Activated naive CD4-positive, alpha-beta T cell treated with anti-CD3 and anti-CD28 coated beads, Interleukin-2, amount 10 ng/mL, durations not matched to agents 7 days and 5 days (primary cell): ENCODE measurements around the gene HNRNPA1.
"Not testable (repeated sequence)": the region's sequence is repeated elsewhere in the genome, so short reads cannot be mapped to it uniquely, and the experiment has no call there.

Source experiments
- CTCF ChIA-PET: fragments of 350-600 bp; sonication (Branson Sonifier 250); formaldehyde crosslinking; loops from one replicate; lab custom pipeline; 2021; ENCODE audit warnings: antibody characterized with exemption; lab: Charles Lee
- DNase-seq: peaks from one replicate; pipeline ENCODE4 v3.0.0-alpha.2; 2020
- H3K27ac Mint-ChIP-seq: one replicate; pipeline ENCODE4 v1.8.0; 2021; ENCODE audit warnings: mild to moderate bottlenecking, moderate library complexity, mixed read lengths
- H3K27me3 Mint-ChIP-seq: one replicate; pipeline ENCODE4 v1.8.0; 2021; ENCODE audit warnings: mild to moderate bottlenecking, mixed read lengths
- H3K36me3 Mint-ChIP-seq: one replicate; pipeline ENCODE4 v1.8.0; 2021; ENCODE audit warnings: mixed read lengths
- H3K4me1 Mint-ChIP-seq: one replicate; pipeline ENCODE4 v1.8.0; 2021; ENCODE audit warnings: mixed read lengths
- H3K4me3 Mint-ChIP-seq: one replicate; pipeline ENCODE4 v1.8.0; 2021; ENCODE audit warnings: mild to moderate bottlenecking, moderate library complexity, mixed read lengths
- H3K9me3 Mint-ChIP-seq: one replicate; pipeline ENCODE4 v1.8.0; 2021; ENCODE audit warnings: mixed read lengths

Gene HNRNPA1

DNA sequence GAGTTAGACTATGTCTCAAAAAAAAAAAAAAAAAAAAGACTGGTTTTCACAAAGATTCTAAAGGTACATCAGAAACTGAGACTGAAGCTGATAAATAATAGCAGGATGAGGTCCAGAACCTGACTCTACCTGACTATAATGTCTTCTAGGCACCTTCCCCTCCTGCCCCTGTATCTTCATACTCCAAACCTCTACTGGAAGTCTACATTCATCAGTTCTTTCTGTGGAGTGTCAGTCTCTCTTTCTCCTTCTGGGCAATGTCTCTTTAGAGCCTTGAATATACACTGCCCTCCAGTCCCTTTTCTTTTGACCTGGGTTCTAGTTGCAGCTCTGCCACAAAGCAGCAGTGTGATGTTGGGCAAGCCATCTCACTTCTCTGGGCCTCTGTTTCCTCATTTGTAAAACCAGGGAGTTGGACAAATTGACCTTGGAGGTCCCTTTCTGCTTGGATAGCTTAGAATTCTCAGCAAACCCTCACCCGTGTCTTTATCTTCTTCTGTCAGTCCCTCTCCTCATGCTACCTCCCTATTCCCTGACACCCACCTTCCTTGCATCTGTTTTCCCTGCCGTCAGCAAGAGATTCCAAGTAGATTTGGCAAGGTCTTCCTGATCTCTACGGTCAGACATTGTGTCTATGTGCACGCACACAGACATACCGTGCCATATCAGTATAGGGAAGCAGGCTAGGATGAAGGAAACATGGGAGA, 16.0 kb downstream of the HNRNPA1 start:
- Mint-ChIP-seq H3K4me1 (peaks cover 11% of the 10 kb centered on the region), H3K4me3 (no peak overlapping the region), H3K27me3 (peaks cover 72% of the 10 kb centered on the region), H3K36me3 (no peaks in the 10 kb centered on the region), H3K27ac (no peak overlapping the region), H3K9me3 (no peaks in the 10 kb centered on the region)
- DNase-seq = no peak
- CTCF ChIA-PET = interaction anchor here (1.2 to 8.1 kb wide), 6 partner anchors 11 to 84 kb away, joined by 3 to 125 read pairs (median 34); partner anchors contain the start of gene COPZ1

DNA sequence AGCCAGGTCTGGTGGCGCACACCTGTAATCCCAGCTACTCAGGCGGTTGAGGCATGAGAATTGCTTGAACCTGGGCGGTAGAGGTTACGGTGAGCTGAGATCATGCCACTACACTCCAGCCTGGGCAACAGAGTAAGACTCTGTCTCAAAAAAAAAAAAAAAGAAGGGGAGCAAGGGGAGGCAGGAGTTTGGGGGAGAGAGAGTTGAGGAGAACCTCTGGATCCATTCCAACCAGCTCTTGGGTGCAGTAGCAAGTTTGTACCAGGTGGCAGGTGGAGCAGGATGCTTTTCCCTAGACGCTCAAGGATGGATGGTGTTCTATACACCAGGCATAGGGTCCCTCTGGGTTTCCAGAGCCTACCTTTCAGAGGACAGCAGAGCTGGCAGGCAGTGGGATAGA, 18.4 kb downstream of the HNRNPA1 start:
- no peak for DNase-seq
- Mint-ChIP-seq H3K27ac (no peak overlapping the region), H3K36me3 (no peaks in the 10 kb centered on the region), H3K9me3 (no peaks in the 10 kb centered on the region), H3K4me3 (no peak overlapping the region), H3K27me3 (peaks cover 93% of the 10 kb centered on the region), H3K4me1 (peaks cover 15% of the 10 kb centered on the region)
- CTCF ChIA-PET = interaction anchor here (0.8 to 2.1 kb wide), 7 partner anchors 8 to 84 kb away, joined by 3 to 10 read pairs (median 5); partner anchors contain the start of gene COPZ1

DNA sequence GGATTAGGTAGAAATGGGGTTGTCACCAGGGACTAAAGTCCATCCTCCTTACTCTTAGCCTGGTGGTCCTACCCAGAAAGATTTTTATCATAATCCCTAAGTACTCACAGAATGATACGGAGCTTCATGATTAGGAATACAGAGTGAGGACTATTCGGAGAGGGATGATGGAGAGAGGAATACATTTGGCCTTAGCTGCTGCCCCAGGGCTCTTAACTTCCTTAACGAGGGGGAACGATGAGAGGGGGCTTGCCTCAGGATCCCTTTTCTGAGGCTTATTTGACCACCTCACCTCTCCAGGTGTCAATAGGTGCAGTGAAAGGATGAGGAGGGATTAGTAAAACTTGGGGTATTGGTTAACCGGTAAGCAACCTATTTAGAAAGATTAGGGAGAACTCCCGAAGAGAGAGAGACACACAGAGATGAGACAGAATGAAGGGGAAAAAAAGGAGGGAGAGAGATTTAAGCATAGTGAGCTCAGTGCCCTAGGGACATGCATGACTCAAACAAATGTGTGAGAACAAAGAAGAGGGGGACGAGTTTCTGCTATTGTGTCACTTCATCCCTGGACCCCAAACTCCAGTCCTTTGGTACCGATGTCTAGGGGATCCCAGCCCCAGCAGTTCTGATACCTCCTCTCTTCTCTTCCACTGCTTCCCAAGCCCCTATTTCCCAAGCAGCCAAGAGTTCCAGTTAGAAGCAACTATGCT, 19.1 kb downstream of the HNRNPA1 start:
- H3K4me1 Mint-ChIP-seq = peaks cover 22% of the 10 kb centered on the region
- H3K27me3 Mint-ChIP-seq = peaks cover 95% of the 10 kb centered on the region
- H3K4me3 Mint-ChIP-seq = no peak overlapping the region
- no peaks in the 10 kb centered on the region for H3K9me3 Mint-ChIP-seq
- H3K27ac Mint-ChIP-seq = no peak overlapping the region
- DNase-seq = no peak
- CTCF ChIA-PET = interaction anchor here (0.8 to 2.1 kb wide), 7 partner anchors 13 to 85 kb away, joined by 3 to 10 read pairs (median 3); partner anchors contain the start of gene COPZ1
- no peaks in the 10 kb centered on the region for H3K36me3 Mint-ChIP-seq

DNA sequence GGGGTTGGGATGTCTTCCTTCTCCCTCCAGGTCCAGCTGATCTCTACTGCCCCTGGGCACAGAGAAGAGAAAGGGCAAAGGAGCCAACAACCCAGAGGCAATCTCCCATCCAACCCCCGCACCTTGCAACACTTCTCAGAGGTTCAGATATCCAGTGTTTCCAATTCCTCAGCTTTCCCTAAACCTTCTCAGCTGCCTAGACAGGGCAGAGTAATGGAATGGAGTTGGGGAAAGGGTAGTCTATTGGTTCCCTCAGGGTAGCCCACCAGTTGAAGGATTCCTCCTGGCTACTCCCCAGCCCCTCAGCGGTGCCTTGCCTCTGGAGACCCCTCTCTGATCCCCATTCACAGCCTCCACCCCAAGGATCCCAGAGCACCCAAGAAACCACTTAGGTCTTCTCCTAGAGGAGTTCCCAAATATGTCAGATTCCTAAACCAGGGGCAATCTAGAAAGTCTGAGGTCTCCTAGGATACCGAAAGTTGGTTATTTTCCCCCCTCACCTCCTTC, 19.8 kb downstream of the HNRNPA1 start:
- Mint-ChIP-seq H3K27ac (no peak overlapping the region), H3K27me3 (peaks cover 95% of the 10 kb centered on the region)

DNA sequence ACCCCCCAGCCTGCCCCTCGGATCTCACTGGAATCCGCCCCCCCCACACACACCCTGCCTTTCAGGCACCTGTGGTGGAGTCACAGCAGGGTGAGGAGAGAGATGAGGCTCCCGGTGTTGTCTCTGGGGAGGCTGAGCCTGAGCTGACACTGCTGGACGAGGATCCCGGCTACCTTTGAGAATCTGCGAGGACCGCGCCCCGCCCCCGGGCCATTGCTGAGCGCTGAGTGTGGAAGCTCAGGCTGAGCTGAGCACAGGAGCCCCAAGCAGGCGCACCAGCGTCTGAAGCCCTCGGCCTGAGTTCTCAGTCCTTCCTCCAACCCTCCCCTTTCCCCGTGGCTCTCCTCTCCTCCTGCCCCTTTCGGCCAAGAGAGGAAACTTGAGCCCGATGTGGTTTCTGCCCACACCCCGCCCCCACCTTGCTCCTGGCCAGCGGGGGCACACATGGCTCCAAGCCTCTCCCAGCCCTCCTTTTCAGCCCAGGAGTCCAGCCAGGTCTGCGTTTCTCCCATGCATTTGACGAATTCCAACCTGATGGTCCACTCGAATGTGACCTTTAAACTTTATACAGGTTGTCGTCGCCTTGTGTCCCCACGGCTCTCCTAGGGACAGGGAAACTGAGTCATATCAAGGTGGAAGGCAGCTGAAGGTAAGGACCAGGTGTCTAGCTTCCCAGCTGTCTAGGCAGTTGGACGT, 20.4 kb downstream of the HNRNPA1 start, which contains the start of gene NFE2:
Gene NFE2, minus strand, starts transcription at position 284 of the 696 bp plus-strand sequence. CDS start 5,767 bp downstream, outside the sequence.
- Mint-ChIP-seq H3K4me1 (peaks cover 24% of the 10 kb centered on the region), H3K27me3 (peaks cover 91% of the 10 kb centered on the region), H3K9me3 (no peaks in the 10 kb centered on the region), H3K4me3 (no peak within 1 kb of the TSS), H3K27ac (no peak within 1 kb of the TSS), H3K36me3 (no peaks in the 10 kb centered on the region)
- CTCF ChIA-PET = interaction anchor here (0.6 to 2.2 kb wide), 5 partner anchors 8 to 77 kb away, joined by 3 to 13 read pairs (median 4); no protein-coding TSS in a partner anchor
- peak; percentile 52 for DNase-seq

More for the DNA sequence above, 19.8 kb downstream of the HNRNPA1 start:
- no peak for DNase-seq
- Mint-ChIP-seq H3K4me3 (no peak overlapping the region), H3K36me3 (no peaks in the 10 kb centered on the region), H3K9me3 (no peaks in the 10 kb centered on the region), H3K4me1 (peaks cover 24% of the 10 kb centered on the region)
- CTCF ChIA-PET = interaction anchor here (0.6 to 2.2 kb wide), 8 partner anchors 8 to 80 kb away, joined by 3 to 13 read pairs (median 4); partner anchors contain the start of gene COPZ1

DNA sequence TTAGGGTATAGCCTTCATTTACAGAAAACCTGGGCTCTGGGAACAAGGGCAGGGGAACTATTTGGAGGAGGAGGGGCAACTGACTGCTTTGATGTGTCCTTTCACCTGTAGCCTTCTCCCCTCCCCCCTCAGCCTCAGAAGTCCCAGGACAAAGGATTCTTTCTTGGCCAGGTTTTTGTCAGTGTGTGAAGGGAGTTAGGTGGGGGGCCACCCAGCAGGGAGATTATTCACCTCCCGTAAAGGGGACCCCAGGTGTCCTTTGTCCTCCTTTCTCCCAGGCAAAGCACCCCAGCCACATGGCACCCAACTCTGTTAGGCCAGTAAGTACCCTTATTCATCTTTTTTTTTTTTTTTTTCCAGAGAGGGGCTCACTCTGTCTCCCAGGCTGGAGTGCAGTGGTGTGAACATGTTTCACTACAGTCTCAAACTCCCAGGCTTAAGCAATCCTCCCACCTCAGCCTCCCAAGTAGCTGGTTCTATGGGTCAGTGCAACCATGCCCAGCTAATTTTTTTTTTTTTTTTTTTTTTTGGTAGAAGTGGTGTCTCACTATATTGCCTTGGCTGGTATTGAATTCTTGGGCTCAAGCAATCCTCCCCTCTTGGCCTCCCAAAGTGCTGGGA, 21.0 kb downstream of the HNRNPA1 start:
- DNase-seq = no peak
- peaks cover 24% of the 10 kb centered on the region for H3K4me1 Mint-ChIP-seq
- no peaks in the 10 kb centered on the region for H3K9me3 Mint-ChIP-seq
- CTCF ChIA-PET = interaction anchor here (0.6 to 2.2 kb wide), 5 partner anchors 9 to 76 kb away, joined by 3 to 13 read pairs (median 4); partner anchors contain the start of gene COPZ1
- H3K27ac Mint-ChIP-seq = no peak overlapping the region
- H3K4me3 Mint-ChIP-seq = no peak overlapping the region
- no peaks in the 10 kb centered on the region for H3K36me3 Mint-ChIP-seq
- peaks cover 91% of the 10 kb centered on the region for H3K27me3 Mint-ChIP-seq

DNA sequence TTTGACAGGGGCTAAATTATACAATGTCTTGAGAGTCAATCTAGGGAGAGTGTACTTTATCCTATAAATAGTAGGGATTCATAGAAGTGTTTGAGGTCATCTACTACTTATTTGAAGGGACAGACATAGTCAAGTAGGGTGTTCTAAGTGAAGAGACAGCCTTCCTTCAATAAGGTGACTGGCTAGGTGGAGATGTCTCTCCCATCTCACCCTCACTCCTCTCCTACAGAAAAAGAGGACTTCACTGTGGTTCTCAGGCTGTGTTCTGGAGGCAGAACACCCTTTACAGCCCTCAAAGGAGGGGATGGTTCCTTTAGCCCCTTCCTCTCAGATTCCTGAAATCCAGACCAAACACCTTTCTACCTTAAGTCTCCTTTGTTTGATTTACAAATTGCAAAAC, 23.1 kb downstream of the HNRNPA1 start:
- no peak overlapping the region for H3K4me3 Mint-ChIP-seq
- no peak overlapping the region for H3K27ac Mint-ChIP-seq
- H3K27me3 Mint-ChIP-seq = peaks cover 88% of the 10 kb centered on the region
- H3K9me3 Mint-ChIP-seq = no peaks in the 10 kb centered on the region
- CTCF ChIA-PET = no interaction called here
- peaks cover 30% of the 10 kb centered on the region for H3K4me1 Mint-ChIP-seq
- no peak for DNase-seq
- H3K36me3 Mint-ChIP-seq = no peaks in the 10 kb centered on the region

DNA sequence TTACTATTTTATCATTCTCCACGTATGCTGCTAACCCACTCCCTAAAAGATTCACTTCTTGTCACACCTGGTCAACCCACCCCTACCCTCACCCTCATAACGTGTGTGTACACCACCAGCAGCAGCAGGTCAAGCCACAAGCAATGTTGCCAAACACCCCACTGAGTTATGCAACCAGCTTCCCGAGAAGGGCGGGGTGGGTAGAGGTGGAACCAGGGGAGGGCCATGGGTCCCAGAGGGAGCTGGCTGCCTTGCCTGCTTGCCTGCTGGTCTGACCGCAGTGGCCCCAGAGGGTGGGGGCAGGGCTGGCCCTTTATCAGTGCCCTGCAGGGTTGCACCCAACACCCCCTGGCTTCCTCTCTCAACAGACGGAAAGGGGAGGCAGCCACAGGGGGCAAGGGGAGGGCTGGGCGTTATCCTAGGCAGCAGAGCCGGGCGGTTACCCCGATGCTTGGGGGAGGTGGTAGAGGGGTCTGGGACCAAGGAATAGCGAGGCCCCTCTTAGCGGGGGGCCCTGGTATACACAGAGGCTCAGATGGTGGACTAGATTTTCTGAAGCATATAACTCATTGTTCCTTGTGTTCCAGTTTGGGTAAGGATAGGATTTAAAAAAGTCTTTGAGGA, 23.8 kb downstream of the HNRNPA1 start:
- no peaks in the 10 kb centered on the region for H3K36me3 Mint-ChIP-seq
- no peak overlapping the region for H3K27ac Mint-ChIP-seq
- CTCF ChIA-PET = interaction anchor here (0.9 kb wide), 1 partner anchor 32 kb away, joined by 3 read pairs; no protein-coding TSS in a partner anchor
- peaks cover 84% of the 10 kb centered on the region for H3K27me3 Mint-ChIP-seq
- H3K9me3 Mint-ChIP-seq = no peaks in the 10 kb centered on the region
- peak; percentile 29 for DNase-seq
- peaks cover 30% of the 10 kb centered on the region for H3K4me1 Mint-ChIP-seq
- H3K4me3 Mint-ChIP-seq = no peak overlapping the region

DNA sequence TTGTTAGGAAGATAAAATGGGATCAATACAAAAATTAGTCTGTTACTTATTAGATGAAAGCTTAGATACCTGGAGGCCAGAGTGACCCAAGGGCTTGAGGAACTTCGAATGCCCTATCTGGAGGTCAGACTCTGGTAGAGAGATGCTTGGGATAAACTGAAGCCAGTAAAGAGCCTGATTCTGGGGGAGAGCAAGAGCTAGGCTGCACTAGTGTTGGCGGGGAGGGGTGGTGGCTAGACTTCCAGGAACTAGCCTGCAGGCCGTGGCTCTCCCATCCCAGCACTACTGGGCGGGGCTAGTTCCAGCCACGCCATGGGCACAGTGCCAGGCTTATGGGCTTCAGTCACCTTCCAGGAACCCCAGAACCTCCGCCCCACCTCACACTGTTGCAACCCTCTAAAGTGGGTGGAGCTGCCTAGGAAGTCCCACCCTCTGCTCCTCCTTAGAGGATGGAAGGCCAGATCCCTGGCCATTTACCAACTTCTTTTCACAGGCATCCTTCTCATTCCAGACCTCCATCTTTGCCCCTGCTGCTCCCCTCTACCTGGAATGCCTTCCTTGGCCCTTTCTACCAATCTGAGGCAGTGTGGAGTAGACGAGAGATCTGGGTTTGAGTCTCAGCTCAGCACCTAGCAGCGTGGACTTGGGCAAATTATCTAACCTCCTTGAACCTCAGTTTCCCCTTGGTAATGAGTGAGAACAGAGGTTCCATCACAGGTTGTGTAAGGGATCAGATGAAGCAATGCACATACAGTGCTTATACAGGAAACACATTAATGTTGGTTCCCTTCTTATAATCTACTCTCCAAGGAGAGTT, 26.6 kb downstream of the HNRNPA1 start:
- Mint-ChIP-seq H3K9me3 (no peaks in the 10 kb centered on the region), H3K27me3 (peaks cover 81% of the 10 kb centered on the region), H3K4me3 (no peak overlapping the region), H3K4me1 (peaks cover 24% of the 10 kb centered on the region), H3K27ac (no peak overlapping the region), H3K36me3 (no peaks in the 10 kb centered on the region)
- DNase-seq = peak; percentile 33
- CTCF ChIA-PET = interaction anchor here (0.6 to 2.4 kb wide), 7 partner anchors 9 to 157 kb away, joined by 3 to 11 read pairs (median 4); no protein-coding TSS in a partner anchor

DNA sequence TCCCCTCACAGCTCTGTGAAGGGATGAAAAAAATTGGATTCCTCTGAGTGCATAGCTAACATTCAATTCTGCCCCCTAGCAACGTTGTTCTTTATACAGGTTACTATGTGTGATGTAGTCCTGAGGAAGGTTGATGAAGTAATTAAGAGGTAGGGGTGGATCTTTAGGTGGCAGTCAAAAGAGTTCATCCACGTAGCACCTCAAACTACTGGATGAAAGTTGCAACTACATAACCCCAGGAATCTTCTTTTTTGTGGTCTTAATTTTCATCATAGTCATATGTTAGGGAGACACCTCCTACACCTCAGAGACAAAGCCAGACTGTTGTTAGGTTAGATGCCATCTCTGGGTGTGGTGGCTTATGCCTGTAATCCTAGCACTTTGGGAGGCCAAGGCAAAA, 30.5 kb downstream of the HNRNPA1 start:
- no peak overlapping the region for H3K27ac Mint-ChIP-seq
- H3K4me3 Mint-ChIP-seq = no peak overlapping the region
- no peaks in the 10 kb centered on the region for H3K36me3 Mint-ChIP-seq
- CTCF ChIA-PET = interaction anchor here (0.6 kb wide), 2 partner anchors 17 to 73 kb away, joined by 3 read pairs; no protein-coding TSS in a partner anchor
- H3K4me1 Mint-ChIP-seq = peaks cover 12% of the 10 kb centered on the region
- DNase-seq = no peak
- H3K27me3 Mint-ChIP-seq = peaks cover 59% of the 10 kb centered on the region
- no peaks in the 10 kb centered on the region for H3K9me3 Mint-ChIP-seq

DNA sequence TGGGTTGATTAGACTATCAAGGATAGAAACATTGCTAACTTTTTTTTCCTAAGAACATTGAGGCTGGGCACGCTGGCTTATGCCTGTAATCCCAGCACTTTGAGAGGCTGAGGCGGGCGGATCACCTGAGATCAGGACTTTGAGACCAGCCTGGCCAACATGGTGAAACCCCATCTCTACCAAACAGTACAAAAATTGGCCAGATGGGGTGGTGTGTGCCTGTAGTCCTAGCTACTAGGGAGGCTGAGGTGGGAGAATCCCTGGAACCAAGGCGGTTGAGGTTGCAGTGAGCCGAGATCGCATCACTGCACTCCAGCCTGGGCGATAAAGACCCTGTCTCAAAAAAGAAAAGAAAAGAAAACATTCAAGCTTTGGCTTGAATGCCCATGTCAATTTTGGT, 31.8 kb downstream of the HNRNPA1 start:
- peaks cover 52% of the 10 kb centered on the region for H3K27me3 Mint-ChIP-seq
- DNase-seq, H3K36me3 Mint-ChIP-seq, H3K4me3 Mint-ChIP-seq, CTCF ChIA-PET, H3K9me3 Mint-ChIP-seq, H3K27ac Mint-ChIP-seq, H3K4me1 Mint-ChIP-seq: not testable (repeated sequence)

DNA sequence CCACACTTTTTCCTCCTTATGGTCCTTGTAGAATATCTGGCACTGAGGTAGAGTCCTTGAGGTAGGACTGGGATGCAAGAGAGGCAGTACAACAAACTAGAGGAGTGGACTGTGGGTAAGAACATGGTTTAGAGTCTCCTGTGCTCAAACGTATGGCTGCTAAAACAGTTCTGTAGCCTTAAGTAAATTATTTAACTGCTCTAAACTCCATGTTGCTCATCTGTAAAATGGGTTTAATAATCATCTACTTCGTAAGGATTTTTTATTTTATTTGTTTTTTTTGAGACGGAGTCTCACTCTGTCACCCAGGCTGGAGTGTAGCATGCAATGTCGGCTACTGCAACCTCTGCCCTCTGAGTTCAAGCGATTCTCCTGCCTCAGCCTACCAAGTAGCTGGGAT, 40.8 kb downstream of the HNRNPA1 start:
- H3K27ac Mint-ChIP-seq = no peak overlapping the region
- H3K27me3 Mint-ChIP-seq = peaks cover 17% of the 10 kb centered on the region
- CTCF ChIA-PET = interaction anchor here (1.3 kb wide), 1 partner anchor 16 kb away, joined by 3 read pairs; no protein-coding TSS in a partner anchor

More for the DNA sequence above, 40.8 kb downstream of the HNRNPA1 start:
- H3K4me3 Mint-ChIP-seq = no peak overlapping the region
- H3K9me3 Mint-ChIP-seq = no peaks in the 10 kb centered on the region
- peaks cover 15% of the 10 kb centered on the region for H3K4me1 Mint-ChIP-seq
- no peak for DNase-seq
- no peaks in the 10 kb centered on the region for H3K36me3 Mint-ChIP-seq
